ENCODE data around the gene SOX5.

SOX5 gene

DNA sequence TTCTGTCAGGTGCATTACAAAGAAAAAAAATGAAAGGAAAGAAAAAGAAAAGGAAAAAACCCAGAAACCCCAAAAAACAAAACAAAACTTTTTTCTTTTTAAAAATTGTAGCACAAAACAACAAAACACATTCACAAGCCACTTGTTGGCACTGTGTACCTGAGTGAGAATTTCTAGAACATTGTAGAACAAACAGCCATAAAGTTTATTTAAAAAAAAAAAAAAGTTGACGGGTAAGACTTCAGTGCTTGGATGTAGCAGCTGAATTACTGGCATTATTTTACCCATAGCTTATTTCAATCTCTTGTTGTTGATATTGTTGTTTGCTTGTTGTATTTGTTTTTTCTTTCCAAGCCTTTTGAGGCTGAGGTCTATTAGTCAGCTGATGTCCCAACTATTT lies 415.8 kb downstream of the SOX5 start:
- Histone ChIP-seq H4K20me1 (ENCODE audit: insufficient read depth, low read length) (no peaks in the 10 kb centered on the region), H3K36me3 (replicated peaks; ENCODE audit: insufficient read depth, low read length) (no peaks in the 10 kb centered on the region), H3K4me1 (ENCODE audit: low read length) (no peaks in the 10 kb centered on the region), H3K9ac (ENCODE audit: low read length) (no peak overlapping the region), H3K27me3 (replicated peaks; ENCODE audit: insufficient read depth, low read length) (no peaks in the 10 kb centered on the region), H3F3A (ENCODE audit: insufficient read depth, low read length) (no peaks in the 10 kb centered on the region), H2AFZ (ENCODE audit: low read length) (no peak overlapping the region), H3K4me2 (ENCODE audit: low read depth, low read length) (no peak overlapping the region), H3K4me3 (ENCODE audit: low read length) (no peak overlapping the region), H3K9me3 (replicated peaks; ENCODE audit: insufficient read depth, low read length) (no peaks in the 10 kb centered on the region; the same call in 1 of the 2 replicates), H3K79me2 (ENCODE audit: low read length) (no peaks in the 10 kb centered on the region), H3K9me2 (replicated peaks; ENCODE audit: insufficient read depth, low read length) (no peaks in the 10 kb centered on the region), H3K27ac (ENCODE audit: low read length) (no peak overlapping the region)
- TF ChIP-seq, protein P1, sequence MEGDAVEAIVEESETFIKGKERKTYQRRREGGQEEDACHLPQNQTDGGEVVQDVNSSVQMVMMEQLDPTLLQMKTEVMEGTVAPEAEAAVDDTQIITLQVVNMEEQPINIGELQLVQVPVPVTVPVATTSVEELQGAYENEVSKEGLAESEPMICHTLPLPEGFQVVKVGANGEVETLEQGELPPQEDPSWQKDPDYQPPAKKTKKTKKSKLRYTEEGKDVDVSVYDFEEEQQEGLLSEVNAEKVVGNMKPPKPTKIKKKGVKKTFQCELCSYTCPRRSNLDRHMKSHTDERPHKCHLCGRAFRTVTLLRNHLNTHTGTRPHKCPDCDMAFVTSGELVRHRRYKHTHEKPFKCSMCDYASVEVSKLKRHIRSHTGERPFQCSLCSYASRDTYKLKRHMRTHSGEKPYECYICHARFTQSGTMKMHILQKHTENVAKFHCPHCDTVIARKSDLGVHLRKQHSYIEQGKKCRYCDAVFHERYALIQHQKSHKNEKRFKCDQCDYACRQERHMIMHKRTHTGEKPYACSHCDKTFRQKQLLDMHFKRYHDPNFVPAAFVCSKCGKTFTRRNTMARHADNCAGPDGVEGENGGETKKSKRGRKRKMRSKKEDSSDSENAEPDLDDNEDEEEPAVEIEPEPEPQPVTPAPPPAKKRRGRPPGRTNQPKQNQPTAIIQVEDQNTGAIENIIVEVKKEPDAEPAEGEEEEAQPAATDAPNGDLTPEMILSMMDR (IDR thresholded peaks at IDR 0.05; ENCODE audit: low read length): no peak
- no peak for TF ChIP-seq EZH2 (optimal IDR thresholded peaks at IDR 0.05; ENCODE audit: low read depth, low read length)
- TF ChIP-seq EZH2phosphoT487 (IDR thresholded peaks at IDR 0.05; ENCODE audit: low read length): no peak
- no peak for DNase-seq

- H3K27me3 ChIP-seq (replicated peaks; ENCODE audit: insufficient read depth, low read length): no peaks in the 10 kb centered on the region
- DNase-seq: no peak
- TF ChIP-seq EZH2phosphoT487 (IDR thresholded peaks at IDR 0.05; ENCODE audit: low read length): no peak
- TF ChIP-seq EZH2 (optimal IDR thresholded peaks at IDR 0.05; ENCODE audit: low read depth, low read length): no peak
- TF ChIP-seq, protein P1 (IDR thresholded peaks at IDR 0.05; ENCODE audit: low read length): no peak
- H3K79me2 ChIP-seq (ENCODE audit: low read length): no peaks in the 10 kb centered on the region
- H3K36me3 ChIP-seq (replicated peaks; ENCODE audit: insufficient read depth, low read length): no peaks in the 10 kb centered on the region
- no peak overlapping the region for H3K27ac ChIP-seq (ENCODE audit: low read length)
- no peak overlapping the region for H3K9ac ChIP-seq (ENCODE audit: low read length)
- H3K4me2 ChIP-seq (ENCODE audit: low read depth, low read length): no peak overlapping the region
- no peaks in the 10 kb centered on the region for H3F3A ChIP-seq (ENCODE audit: insufficient read depth, low read length)
- H2AFZ ChIP-seq (ENCODE audit: low read length): no peak overlapping the region
- H4K20me1 ChIP-seq (ENCODE audit: insufficient read depth, low read length): no peaks in the 10 kb centered on the region
- H3K4me3 ChIP-seq (ENCODE audit: low read length): no peak overlapping the region
- no peaks in the 10 kb centered on the region; the same call in 1 of the 2 replicates for H3K9me3 ChIP-seq (replicated peaks; ENCODE audit: insufficient read depth, low read length)
- H3K4me1 ChIP-seq (ENCODE audit: low read length): no peaks in the 10 kb centered on the region
- no peaks in the 10 kb centered on the region for H3K9me2 ChIP-seq (replicated peaks; ENCODE audit: insufficient read depth, low read length)
Observed at GRCh38 chr12:23533265-23533664, 416.2 kb downstream of the SOX5 start.

GRCh38 chr12:23528316-23528715 lies 421.2 kb downstream of the SOX5 start:
- H3F3A ChIP-seq (ENCODE audit: insufficient read depth, low read length): no peaks in the 10 kb centered on the region
- no peaks in the 10 kb centered on the region for H3K4me1 ChIP-seq (ENCODE audit: low read length)
- no peaks in the 10 kb centered on the region for H3K9me2 ChIP-seq (replicated peaks; ENCODE audit: insufficient read depth, low read length)
- no peaks in the 10 kb centered on the region for H3K36me3 ChIP-seq (replicated peaks; ENCODE audit: insufficient read depth, low read length)
- no peak overlapping the region for H3K27ac ChIP-seq (ENCODE audit: low read length)
- DNase-seq: no peak
- no peaks in the 10 kb centered on the region for H3K27me3 ChIP-seq (replicated peaks; ENCODE audit: insufficient read depth, low read length)
- TF ChIP-seq, protein P1 (IDR thresholded peaks at IDR 0.05; ENCODE audit: low read length): no peak
- TF ChIP-seq EZH2phosphoT487 (IDR thresholded peaks at IDR 0.05; ENCODE audit: low read length) (no peak), EZH2 (optimal IDR thresholded peaks at IDR 0.05; ENCODE audit: low read depth, low read length) (no peak)
- no peaks in the 10 kb centered on the region for H4K20me1 ChIP-seq (ENCODE audit: insufficient read depth, low read length)
- no peaks in the 10 kb centered on the region; the same call in 1 of the 2 replicates for H3K9me3 ChIP-seq (replicated peaks; ENCODE audit: insufficient read depth, low read length)
- H3K79me2 ChIP-seq (ENCODE audit: low read length): no peaks in the 10 kb centered on the region
- H3K4me2 ChIP-seq (ENCODE audit: low read depth, low read length): no peak overlapping the region
- H3K4me3 ChIP-seq (ENCODE audit: low read length): no peak overlapping the region
- H2AFZ ChIP-seq (ENCODE audit: low read length): no peak overlapping the region
- no peak overlapping the region for H3K9ac ChIP-seq (ENCODE audit: low read length)

All from MM.1S (cell line).